H9 (cell line): ENCODE results near the gene SLC6A7. TPM values are rescaled to one million over a fixed set of nuclear protein-coding genes. Genes with fewer than 3 reads are reported as not detected.

Experiments used
- DNase-seq: peaks from one replicate; pipeline ENCODE4 v3.0.0-alpha.2; 2017
- H2AFZ ChIP-seq: one replicate; pipeline ENCODE4 v1.6.1; 2013; ENCODE audit warnings: mild to moderate bottlenecking, low read length, control low read depth, moderate library complexity
- H2AK5ac ChIP-seq: 2 replicates; pipeline ENCODE4 v1.6.1; 2013; ENCODE audit warnings: low read length, control low read depth, mixed read lengths; ENCODE audit not compliant: insufficient read length
- H2BK120ac ChIP-seq: one replicate; pipeline ENCODE4 v1.6.1; 2013; ENCODE audit warnings: low read depth, mild to moderate bottlenecking, low read length, control low read depth, inconsistent platforms; ENCODE audit not compliant: poor library complexity, severe bottlenecking
- H2BK12ac ChIP-seq: 2 replicates; pipeline ENCODE4 v1.6.1; 2013; ENCODE audit warnings: low read length, control low read depth, mixed read lengths, low read depth; ENCODE audit not compliant: insufficient read length
- H2BK15ac ChIP-seq: 2 replicates; pipeline ENCODE4 v1.6.1; 2013; ENCODE audit warnings: low read depth, low read length, control low read depth
- H2BK20ac ChIP-seq: one replicate; pipeline ENCODE4 v1.6.1; 2013; ENCODE audit warnings: low read depth, mild to moderate bottlenecking, low read length, control low read depth, inconsistent platforms; ENCODE audit not compliant: poor library complexity, severe bottlenecking
- H2BK5ac ChIP-seq: 2 replicates; pipeline ENCODE4 v1.6.1; 2013; ENCODE audit warnings: low read length, control low read depth, mixed read lengths; ENCODE audit not compliant: insufficient read length
- H3K14ac ChIP-seq: 2 replicates; pipeline ENCODE4 v1.6.1; 2013; ENCODE audit warnings: low read length, control low read depth; ENCODE audit not compliant: insufficient read depth
- H3K18ac ChIP-seq: 2 replicates; pipeline ENCODE4 v1.6.1; 2013; ENCODE audit warnings: low read depth, mild to moderate bottlenecking, mixed read lengths, low read length, control low read depth; ENCODE audit not compliant: insufficient read length
- H3K23ac ChIP-seq: 2 replicates; pipeline ENCODE4 v1.6.1; 2013; ENCODE audit warnings: low read length, control low read depth, mixed read lengths, low read depth; ENCODE audit not compliant: insufficient read length
- H3K23me2 ChIP-seq: 2 replicates; pipeline ENCODE4 v1.6.1; 2013; ENCODE audit warnings: low read depth, mild to moderate bottlenecking, mixed read lengths, low read length, control low read depth; ENCODE audit not compliant: insufficient read length, poor library complexity, severe bottlenecking
- H3K27ac ChIP-seq: 2 replicates; pipeline ENCODE4 v1.5.1; 2013; ENCODE audit warnings: low read length, control low read depth, mixed read lengths, low read depth; ENCODE audit not compliant: insufficient read length
- H3K27me3 ChIP-seq: 2 replicates; pipeline ENCODE4 v1.6.1; 2013; ENCODE audit warnings: low read length, control low read depth, inconsistent platforms; ENCODE audit not compliant: insufficient read depth
- H3K4ac ChIP-seq: 2 replicates; pipeline ENCODE4 v1.6.1; 2013; ENCODE audit warnings: low read depth, mild to moderate bottlenecking, control low read depth, inconsistent platforms, low read length, moderate library complexity
- H3K4me1 ChIP-seq: 2 replicates; pipeline ENCODE4 v1.6.1; 2013; ENCODE audit warnings: low read length, control low read depth, inconsistent platforms; ENCODE audit not compliant: insufficient read depth
- H3K4me2 ChIP-seq: 2 replicates; pipeline ENCODE4 v1.6.1; 2013; ENCODE audit warnings: low read length, control low read depth, mixed read lengths; ENCODE audit not compliant: insufficient read length, insufficient read depth
- H3K56ac ChIP-seq: 2 replicates; pipeline ENCODE4 v1.6.1; 2013; ENCODE audit warnings: low read depth, mild to moderate bottlenecking, mixed read lengths, low read length, control low read depth; ENCODE audit not compliant: insufficient read length
- H3K79me1 ChIP-seq: 2 replicates; pipeline ENCODE4 v1.6.1; 2013; ENCODE audit warnings: low read depth, mild to moderate bottlenecking, moderate library complexity, low read length, control low read depth, inconsistent platforms; ENCODE audit not compliant: insufficient read depth, poor library complexity, severe bottlenecking
- H3K79me2 ChIP-seq: 2 replicates; pipeline ENCODE4 v1.6.1; 2013; ENCODE audit warnings: low read length, control low read depth, inconsistent platforms; ENCODE audit not compliant: insufficient read depth
- H3K9ac ChIP-seq: 2 replicates; pipeline ENCODE4 v1.6.1; 2013; ENCODE audit warnings: low read length, control low read depth, mixed read lengths; ENCODE audit not compliant: insufficient read length; ENCODE audit errors: extremely low read depth
- H3K9me3 ChIP-seq: one replicate; pipeline ENCODE4 v1.6.1; 2013; ENCODE audit warnings: low read depth, low read length, inconsistent platforms; ENCODE audit not compliant: control insufficient read depth
- H3T11ph ChIP-seq: one replicate; pipeline ENCODE4 v1.6.1; 2013; ENCODE audit warnings: mild to moderate bottlenecking, low read length, control low read depth, inconsistent platforms
- H4K20me1 ChIP-seq: one replicate; pipeline ENCODE4 v1.6.1; 2013; ENCODE audit not compliant: control insufficient read depth, insufficient read length, insufficient read depth
- H4K5ac ChIP-seq: 2 replicates; pipeline ENCODE4 v1.6.1; 2013; ENCODE audit warnings: low read depth, mild to moderate bottlenecking, mixed read lengths, low read length, control low read depth; ENCODE audit not compliant: insufficient read length
- H4K8ac ChIP-seq: replicated peaks from 2 replicates; pipeline ENCODE4 v1.6.1; 2013; ENCODE audit warnings: low read length, control low read depth, mixed read lengths, low read depth; ENCODE audit not compliant: insufficient read length
- H4K91ac ChIP-seq: 2 replicates; pipeline ENCODE4 v1.6.1; 2013; ENCODE audit warnings: low read depth, mild to moderate bottlenecking, moderate library complexity, mixed read lengths, low read length, control low read depth; ENCODE audit not compliant: insufficient read length
- H3K27ac Mint-ChIP-seq, 3 experiments: 2 replicates in 2 of 3; 3 replicates in 1 of 3; pipeline ENCODE4 v1.8.0; 2020 to 2021; ENCODE audit warnings: mixed read lengths in 3 of 3, mild to moderate bottlenecking in 1 of 3, moderate library complexity in 1 of 3
- H3K27me3 Mint-ChIP-seq: 2 replicates; pipeline ENCODE4 v1.8.0; 2021; ENCODE audit warnings: low read depth, mild to moderate bottlenecking, moderate library complexity, mixed read lengths
- H3K36me3 Mint-ChIP-seq, 3 experiments: 2 replicates in 2 of 3; 3 replicates in 1 of 3; pipeline ENCODE4 v1.8.0; 2020 to 2021; ENCODE audit warnings: low read depth in 3 of 3, mixed read lengths in 3 of 3; ENCODE audit not compliant: insufficient read depth in 1 of 3
- H3K4me1 Mint-ChIP-seq, 2 experiments: 2 replicates each; pipeline ENCODE4 v1.8.0; 2020; ENCODE audit warnings: mixed read lengths in 2 of 2
- H3K4me3 Mint-ChIP-seq, 2 experiments: 2 replicates in 1 of 2; 3 replicates in 1 of 2; pipeline ENCODE4 v1.8.0; 2020 to 2021; ENCODE audit warnings: mild to moderate bottlenecking in 2 of 2, mixed read lengths in 2 of 2, moderate library complexity in 1 of 2
- H3K9me3 Mint-ChIP-seq, 2 experiments: 2 replicates in 1 of 2; 3 replicates in 1 of 2; pipeline ENCODE4 v1.8.0; 2020; ENCODE audit warnings: mild to moderate bottlenecking in 2 of 2, mixed read lengths in 2 of 2, moderate library complexity in 1 of 2
- CTCF ChIP-seq: fragments of 200-600 bp; sonication (generic); conservative IDR thresholded peaks from 3 replicates; pipeline ENCODE4 v1.8.0; 2021; ENCODE audit warnings: antibody characterized with exemption, mild to moderate bottlenecking
- WGBS: extraction: QIAGEN DNeasy Blood & Tissue Kit; methylation state at CpG from one replicate; pipeline ENCODE4 v1.1.7; 2013; ENCODE audit warnings: missing lambda C conversion rate, low lambda C conversion rate, mixed read lengths; ENCODE audit not compliant: insufficient read length; ENCODE audit errors: extremely low coverage; 5-methylcytosine and 5-hydroxymethylcytosine counted together
- total RNA-seq: library from RNA; stranded (reverse); gene quantifications from 2 replicates; pipeline ENCODE4 v1.2.1, GENCODE V29; 2021

Gene SLC6A7
- total RNA-seq, 1 experiment from 2014 or later = not detected

- H3K4ac ChIP-seq = no peak overlapping the region
- H2BK15ac ChIP-seq = no peak overlapping the region
- no peak overlapping the region for H4K5ac ChIP-seq
- no peak overlapping the region for H3K23ac ChIP-seq
- H3K14ac ChIP-seq = no peak overlapping the region
- no peaks in the 10 kb centered on the region for H3K79me1 ChIP-seq
- H3K9ac ChIP-seq = no peak overlapping the region
- H3K27ac Mint-ChIP-seq = no peak overlapping the region
- WGBS = no CpG with 5 or more reads among the region's 2 CpGs
- H2AK5ac ChIP-seq = no peak overlapping the region
- H4K20me1 ChIP-seq = no peaks in the 10 kb centered on the region
- H4K91ac ChIP-seq = no peak overlapping the region
- H3K4me1 Mint-ChIP-seq = no peaks in the 10 kb centered on the region
- no peak overlapping the region for H3K27ac ChIP-seq
- H3K18ac ChIP-seq = no peak overlapping the region
- DNase-seq = no peak
- no peaks in the 10 kb centered on the region for H3K79me2 ChIP-seq
- H3K23me2 ChIP-seq = no peaks in the 10 kb centered on the region
- H3K36me3 Mint-ChIP-seq = no peaks in the 10 kb centered on the region
- TF ChIP-seq CTCF = no peak
- no peak overlapping the region for H2BK120ac ChIP-seq
- no peak overlapping the region for H2BK5ac ChIP-seq
- no peak overlapping the region for H3K4me2 ChIP-seq
- H3K56ac ChIP-seq = no peak overlapping the region
- no peaks in the 10 kb centered on the region for H3K9me3 ChIP-seq
- H3T11ph ChIP-seq = no peak overlapping the region
- no peak overlapping the region for H2AFZ ChIP-seq
- H3K9me3 Mint-ChIP-seq = no peaks in the 10 kb centered on the region
- no peaks in the 10 kb centered on the region; the same call in 1 of the 2 replicates for H3K27me3 Mint-ChIP-seq
- no peaks in the 10 kb centered on the region for H3K27me3 ChIP-seq
- no peak overlapping the region for H2BK12ac ChIP-seq
- no peak overlapping the region for H3K4me3 Mint-ChIP-seq
- H2BK20ac ChIP-seq = no peak overlapping the region
- no peak overlapping the region for H4K8ac ChIP-seq
- H3K4me1 ChIP-seq = no peaks in the 10 kb centered on the region
Observed at GRCh38 chr5:150236313-150236712, 46.5 kb downstream of the SLC6A7 start.
